PFSK-1 (cell line): Measurements from ENCODE around the gene PCSK9.

ENCODE experiments used
- FOXP2 ChIP-seq: optimal IDR thresholded peaks from 2 replicates; pipeline ENCODE3; 2011; ENCODE audit warnings: borderline replicate concordance, control low read depth, inconsistent platforms; ENCODE audit not compliant: insufficient read depth; ENCODE audit errors: extremely low read length, extremely low read depth
- POLR2AphosphoS5 ChIP-seq: IDR thresholded peaks from 2 replicates; pipeline ENCODE4 v1.6.1; 2012; ENCODE audit warnings: low read depth, mild to moderate bottlenecking, control low read depth, low read length, moderate library complexity
- SIN3A ChIP-seq: IDR thresholded peaks from 2 replicates; pipeline ENCODE4 v1.6.1; 2012; ENCODE audit warnings: mild to moderate bottlenecking, low read length, moderate library complexity, borderline replicate concordance; ENCODE audit not compliant: insufficient read depth
- TAF1 ChIP-seq: IDR thresholded peaks from 2 replicates; pipeline ENCODE4 v1.6.1; 2012; ENCODE audit warnings: low read length, control low read depth, borderline replicate concordance; ENCODE audit not compliant: insufficient read depth
- TF ChIP-seq, protein P1 (sequence below), 2 experiments: IDR thresholded peaks; 2 replicates each; pipeline versions ENCODE4 v1.6.1 to v1.8.0; 2011 to 2012; ENCODE audit warnings: low read depth in 2 of 2, low read length in 2 of 2, control low read depth in 1 of 2, inconsistent platforms in 1 of 2, mild to moderate bottlenecking in 1 of 2, moderate library complexity in 1 of 2; ENCODE audit not compliant: insufficient read depth in 1 of 2

Gene PCSK9

GRCh38 chr1:55060133-55060999 lies 21.0 kb downstream of the PCSK9 start:
- TF ChIP-seq TAF1 (no peak), FOXP2 (no peak), POLR2AphosphoS5 (no peak), SIN3A (no peak)
- TF ChIP-seq, protein P1, sequence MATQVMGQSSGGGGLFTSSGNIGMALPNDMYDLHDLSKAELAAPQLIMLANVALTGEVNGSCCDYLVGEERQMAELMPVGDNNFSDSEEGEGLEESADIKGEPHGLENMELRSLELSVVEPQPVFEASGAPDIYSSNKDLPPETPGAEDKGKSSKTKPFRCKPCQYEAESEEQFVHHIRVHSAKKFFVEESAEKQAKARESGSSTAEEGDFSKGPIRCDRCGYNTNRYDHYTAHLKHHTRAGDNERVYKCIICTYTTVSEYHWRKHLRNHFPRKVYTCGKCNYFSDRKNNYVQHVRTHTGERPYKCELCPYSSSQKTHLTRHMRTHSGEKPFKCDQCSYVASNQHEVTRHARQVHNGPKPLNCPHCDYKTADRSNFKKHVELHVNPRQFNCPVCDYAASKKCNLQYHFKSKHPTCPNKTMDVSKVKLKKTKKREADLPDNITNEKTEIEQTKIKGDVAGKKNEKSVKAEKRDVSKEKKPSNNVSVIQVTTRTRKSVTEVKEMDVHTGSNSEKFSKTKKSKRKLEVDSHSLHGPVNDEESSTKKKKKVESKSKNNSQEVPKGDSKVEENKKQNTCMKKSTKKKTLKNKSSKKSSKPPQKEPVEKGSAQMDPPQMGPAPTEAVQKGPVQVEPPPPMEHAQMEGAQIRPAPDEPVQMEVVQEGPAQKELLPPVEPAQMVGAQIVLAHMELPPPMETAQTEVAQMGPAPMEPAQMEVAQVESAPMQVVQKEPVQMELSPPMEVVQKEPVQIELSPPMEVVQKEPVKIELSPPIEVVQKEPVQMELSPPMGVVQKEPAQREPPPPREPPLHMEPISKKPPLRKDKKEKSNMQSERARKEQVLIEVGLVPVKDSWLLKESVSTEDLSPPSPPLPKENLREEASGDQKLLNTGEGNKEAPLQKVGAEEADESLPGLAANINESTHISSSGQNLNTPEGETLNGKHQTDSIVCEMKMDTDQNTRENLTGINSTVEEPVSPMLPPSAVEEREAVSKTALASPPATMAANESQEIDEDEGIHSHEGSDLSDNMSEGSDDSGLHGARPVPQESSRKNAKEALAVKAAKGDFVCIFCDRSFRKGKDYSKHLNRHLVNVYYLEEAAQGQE (IDR thresholded peaks at IDR 0.05; ENCODE audit: insufficient read depth in 1 of 2, low read depth in 2 of 2, low read length in 2 of 2), result no peak

DNA sequence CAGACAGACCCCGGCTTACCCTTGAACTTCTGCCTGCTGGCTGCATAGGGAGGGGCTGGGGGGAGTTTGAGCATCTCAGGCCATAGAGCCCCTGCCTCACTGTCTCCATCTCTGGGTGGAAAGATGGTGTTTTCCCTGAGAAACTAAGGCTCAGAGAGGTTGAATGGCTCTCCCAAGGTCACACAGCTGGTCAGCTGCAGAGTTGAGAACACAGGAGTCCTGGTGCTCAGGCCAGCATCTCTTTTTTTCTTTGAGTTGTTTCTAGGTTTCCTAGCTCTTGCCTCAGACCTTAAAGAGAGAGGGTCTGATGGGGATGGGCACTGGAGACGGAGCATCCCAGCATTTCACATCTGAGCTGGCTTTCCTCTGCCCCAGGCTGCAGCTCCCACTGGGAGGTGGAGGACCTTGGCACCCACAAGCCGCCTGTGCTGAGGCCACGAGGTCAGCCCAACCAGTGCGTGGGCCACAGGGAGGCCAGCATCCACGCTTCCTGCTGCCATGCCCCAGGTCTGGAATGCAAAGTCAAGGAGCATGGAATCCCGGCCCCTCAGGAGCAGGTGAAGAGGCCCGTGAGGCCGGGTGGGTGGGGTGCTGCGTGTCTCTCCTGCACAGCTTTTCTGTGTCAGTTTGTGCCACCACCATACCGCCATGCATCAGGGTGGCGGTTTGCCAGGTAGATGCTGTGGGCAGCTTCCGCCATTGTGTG lies 21.8 kb downstream of the PCSK9 start:
- TF ChIP-seq, protein P1 (IDR thresholded peaks at IDR 0.05; ENCODE audit: insufficient read depth in 1 of 2, low read depth in 2 of 2, low read length in 2 of 2), result no peak
- TF ChIP-seq POLR2AphosphoS5, result no peak
- TF ChIP-seq FOXP2, result no peak
- TF ChIP-seq TAF1, result no peak
- no peak for TF ChIP-seq SIN3A

- TF ChIP-seq POLR2AphosphoS5, result no peak
- TF ChIP-seq FOXP2, result no peak
- TF ChIP-seq TAF1, result no peak
- TF ChIP-seq, protein P1 (IDR thresholded peaks at IDR 0.05; ENCODE audit: insufficient read depth in 1 of 2, low read depth in 2 of 2, low read length in 2 of 2), result no peak
- TF ChIP-seq SIN3A, result no peak
These were observed 22.5 kb downstream of the PCSK9 start for GRCh38 chr1:55061706-55062321.

GRCh38 chr1:55062801-55063576 lies 23.6 kb downstream of the PCSK9 start:
- TF ChIP-seq SIN3A (no peak), FOXP2 (no peak)

GRCh38 chr1:55063577-55063942 lies 24.2 kb downstream of the PCSK9 start:
- TF ChIP-seq POLR2AphosphoS5, result no peak
- TF ChIP-seq SIN3A, result no peak
- no peak for TF ChIP-seq FOXP2
- TF ChIP-seq, protein P1 (IDR thresholded peaks at IDR 0.05; ENCODE audit: insufficient read depth in 1 of 2, low read depth in 2 of 2, low read length in 2 of 2), result no peak
